ENCODE results near the gene ANKRD52.

DNA sequence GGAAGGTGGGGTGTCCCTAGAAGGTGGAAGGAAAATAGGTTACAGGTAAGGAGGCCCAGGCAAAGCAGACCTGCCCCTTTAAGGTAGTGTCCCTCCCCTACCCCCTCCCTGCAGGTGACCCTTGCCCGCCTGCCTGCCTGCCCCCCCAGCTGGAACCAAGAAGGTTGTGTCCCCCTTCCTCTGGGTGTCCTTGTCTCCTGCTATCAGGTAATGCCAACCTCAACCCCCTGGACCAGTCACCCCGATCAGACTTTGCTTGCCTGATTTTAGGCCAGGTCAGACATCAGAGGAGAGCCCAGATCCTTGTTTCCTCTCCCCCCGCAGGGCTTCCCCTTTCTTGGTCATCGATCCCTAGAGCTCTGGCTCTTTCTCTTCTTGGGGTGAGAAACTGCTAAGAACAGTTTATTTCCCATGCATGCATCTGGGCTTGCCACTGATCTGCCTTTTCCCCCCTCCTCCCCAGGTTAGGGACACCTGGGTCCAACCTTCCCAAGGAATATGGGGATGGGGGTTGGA is 28.2 kb downstream of the ANKRD52 start, which contains the start of gene SLC39A5:
- no peak for TF ChIP-seq POLR2AphosphoS5 (IDR thresholded peaks at IDR 0.05; ENCODE audit: low read depth, low read length)
- no peak for TF ChIP-seq POLR2A (IDR thresholded peaks at IDR 0.05; ENCODE audit: low read depth, low read length)
- TF ChIP-seq SPI1 (IDR thresholded peaks at IDR 0.05; ENCODE audit: low read depth, low read length) = no peak
- TF ChIP-seq TAF1 (IDR thresholded peaks at IDR 0.05; ENCODE audit: low read depth, low read length) = no peak
